GM18868 (cell line): ENCODE data around the gene ASGR2.
"Not testable (repeated sequence)": the region's sequence is repeated elsewhere in the genome, so short reads cannot be mapped to it uniquely, and the experiment has no call there.

Experiments
- ATAC-seq: cut with Tn5 transposase; IDR thresholded peaks from one replicate; pipeline ENCODE4 v1.9.1; 2021; ENCODE audit warnings: mild to moderate bottlenecking, moderate library complexity; ENCODE audit not compliant: unreplicated experiment

The ASGR2 gene

GRCh38 chr17:7126386-7126785 is 11.8 kb upstream of the ASGR2 start:
- ATAC-seq: not testable (repeated sequence)

DNA sequence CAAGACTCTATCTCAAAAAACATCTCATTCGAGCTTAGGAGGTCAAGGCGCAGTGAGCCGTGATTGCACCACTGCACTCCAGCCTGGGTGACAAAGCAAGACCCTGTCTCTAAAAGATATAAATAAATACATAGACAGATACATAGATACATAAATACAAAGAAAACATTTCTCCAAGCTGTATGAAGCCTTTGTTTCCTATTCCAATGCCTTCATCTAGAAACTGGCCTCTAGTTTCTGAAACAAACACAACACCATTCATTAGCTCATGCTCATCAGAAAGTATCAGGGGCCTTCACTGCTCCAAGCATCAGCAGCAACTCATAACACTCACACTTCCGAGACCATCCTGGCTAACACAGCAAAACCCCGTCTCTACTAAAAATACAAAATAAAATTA is 10.3 kb upstream of the ASGR2 start:
- no peak for ATAC-seq

DNA sequence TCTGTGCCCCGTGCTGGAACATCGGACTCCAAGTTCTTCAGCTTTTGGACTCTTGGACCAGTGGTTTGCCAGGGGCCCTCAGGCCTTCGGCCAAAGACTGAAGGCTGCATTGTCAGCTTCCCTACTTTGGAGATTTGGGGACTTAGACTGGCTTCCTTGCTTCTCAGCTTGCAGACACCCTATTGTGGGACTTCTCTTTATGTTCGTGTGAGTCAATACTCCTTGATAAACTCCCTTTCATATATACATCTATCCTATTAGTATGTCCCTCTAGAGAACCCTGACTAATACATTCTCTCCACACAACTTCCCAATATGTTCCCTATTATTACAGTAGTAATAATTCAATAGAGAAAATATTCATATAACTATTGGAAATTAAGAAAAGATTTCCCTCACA is 9.2 kb upstream of the ASGR2 start:
- ATAC-seq: no peak

DNA sequence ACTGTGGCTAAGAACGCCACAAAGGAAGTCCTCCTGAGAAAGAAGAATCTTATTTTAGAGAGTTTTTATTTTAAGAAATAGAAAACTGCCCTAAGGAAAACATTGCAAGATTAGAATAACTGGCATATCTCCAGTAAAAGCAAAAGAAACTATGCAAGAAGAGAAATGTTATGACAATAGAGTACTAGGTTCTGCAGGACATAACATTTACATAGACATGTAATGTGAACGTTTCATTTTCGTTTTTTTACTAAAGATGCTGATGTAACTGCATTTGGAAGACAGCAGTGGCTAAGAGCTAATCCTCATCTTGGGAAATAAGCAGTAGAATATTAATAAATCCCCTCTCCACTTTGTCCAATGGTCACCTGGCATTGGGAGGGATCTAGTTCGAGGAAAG is 7.8 kb upstream of the ASGR2 start:
- no peak for ATAC-seq

GRCh38 chr17:7120635-7121034 is 6.0 kb upstream of the ASGR2 start:
- ATAC-seq: not testable (repeated sequence)

GRCh38 chr17:7120123-7120522 is 5.5 kb upstream of the ASGR2 start:
- ATAC-seq: no peak

DNA sequence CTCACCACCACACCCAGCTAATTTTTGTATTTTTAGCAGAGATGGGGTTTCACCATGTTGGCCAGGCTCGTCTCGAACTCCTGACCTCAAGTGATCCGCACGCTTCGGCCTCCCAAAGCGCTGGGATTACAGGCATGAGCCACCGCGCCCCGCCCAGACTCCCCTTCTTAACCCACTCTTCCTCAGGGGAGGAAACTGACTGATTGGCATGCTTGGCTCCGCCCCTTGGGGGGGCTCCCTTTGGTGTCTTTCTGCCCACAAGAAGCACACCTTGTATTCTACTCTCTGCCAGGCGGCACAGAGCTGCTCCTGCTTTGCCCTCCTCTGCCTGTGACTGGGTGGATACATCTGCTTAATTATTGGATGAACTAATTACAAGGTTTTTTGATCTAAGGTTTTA is 4.7 kb upstream of the ASGR2 start:
- no peak for ATAC-seq

DNA sequence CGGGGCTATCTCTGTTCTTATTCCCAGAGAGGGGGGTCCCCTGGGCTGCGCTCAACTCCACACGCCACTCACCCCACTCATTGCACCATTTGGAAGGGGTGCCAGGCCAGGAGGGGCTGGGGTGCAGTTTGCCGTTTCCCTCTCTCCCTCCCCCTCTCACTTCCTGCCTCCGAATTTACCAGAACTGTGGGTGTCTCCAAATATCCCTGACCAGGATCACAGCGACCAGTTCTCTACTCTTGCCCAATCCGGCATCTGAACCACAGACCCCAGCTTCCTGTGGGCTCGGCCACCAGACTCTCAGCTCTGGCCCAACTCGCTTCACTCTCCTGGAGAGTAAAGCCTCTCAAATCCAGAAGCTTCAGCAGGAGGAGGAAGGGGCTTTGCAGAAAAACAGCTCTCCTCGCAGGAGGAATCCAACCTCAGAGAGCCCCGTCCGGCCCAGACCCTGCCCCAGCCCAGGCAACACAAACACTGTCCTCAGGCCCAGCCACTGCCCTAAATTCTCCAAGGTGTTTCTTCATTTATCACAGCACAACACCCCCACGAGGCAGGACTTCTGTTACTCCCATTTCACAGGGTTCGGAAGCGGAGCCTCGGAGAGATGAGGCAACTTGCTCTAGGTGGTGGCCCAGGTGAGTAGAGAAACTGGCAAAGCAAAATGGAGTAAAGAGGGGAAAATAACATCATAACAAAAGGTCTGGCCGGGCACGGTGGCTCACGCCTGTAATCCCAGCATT is 423 bp upstream of the ASGR2 start:
- ATAC-seq: no peak

GRCh38 chr17:7113273-7114071 is 1.1 kb downstream of the ASGR2 start:
- ATAC-seq: no peak

GRCh38 chr17:7112510-7113108 is 2.0 kb downstream of the ASGR2 start:
- ATAC-seq: no peak

DNA sequence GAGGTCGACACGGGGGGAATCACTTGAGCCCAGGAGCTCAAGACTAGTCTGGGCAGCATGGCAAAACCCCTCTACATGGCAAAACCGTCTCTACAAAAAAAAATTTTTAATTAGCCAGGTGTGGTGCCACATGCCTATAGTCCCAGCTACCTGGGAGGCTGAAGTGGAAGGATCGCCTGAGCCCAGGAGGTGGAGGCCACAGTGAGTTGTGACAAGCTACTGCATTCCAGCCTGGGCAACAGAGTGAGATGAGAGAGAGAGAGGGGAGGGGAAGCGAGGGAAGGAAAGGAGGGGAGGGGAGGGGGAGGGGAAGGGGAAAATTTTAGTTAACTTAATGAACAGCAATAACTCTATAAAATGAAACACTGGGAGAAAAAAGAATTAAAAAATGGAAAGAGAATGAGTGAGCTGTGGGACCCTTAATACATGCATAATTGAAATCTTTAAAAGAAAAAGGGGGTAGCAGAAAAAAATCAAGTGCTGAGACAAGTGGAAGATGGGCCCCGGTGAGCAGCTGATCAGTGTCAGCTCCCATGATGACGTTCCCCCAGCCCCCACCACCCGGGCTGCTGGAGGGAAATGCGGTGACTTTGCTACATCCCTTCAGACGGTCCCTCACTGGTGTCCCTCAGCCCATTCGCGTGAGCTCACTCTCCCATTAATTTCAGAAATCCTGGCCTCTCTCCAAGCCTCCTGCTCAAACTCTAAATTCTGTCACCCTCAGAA is 2.7 kb downstream of the ASGR2 start:
- no peak for ATAC-seq

GRCh38 chr17:7110617-7111306 is 3.9 kb downstream of the ASGR2 start:
- ATAC-seq: no peak

GRCh38 chr17:7109461-7110322 is 4.9 kb downstream of the ASGR2 start:
- ATAC-seq: no peak

DNA sequence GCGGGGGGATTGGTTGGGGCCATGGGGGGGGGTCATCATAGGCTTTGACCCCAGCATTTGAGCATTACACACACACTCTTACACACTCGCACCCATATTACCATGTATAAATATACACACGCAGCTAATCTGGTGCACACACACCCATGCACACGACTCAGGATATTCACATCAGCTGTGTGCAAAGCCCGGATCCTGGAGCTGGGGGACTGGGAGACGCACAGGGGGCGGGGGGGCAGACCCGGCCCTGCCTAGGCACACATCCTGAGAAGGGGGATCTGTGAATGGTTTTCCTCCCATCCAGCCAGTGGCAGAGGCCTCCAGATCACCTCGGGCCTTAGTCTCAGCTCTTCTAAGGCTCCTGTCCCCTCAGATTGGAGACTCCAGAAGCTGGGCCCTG is 5.6 kb downstream of the ASGR2 start:
- no peak for ATAC-seq

- ATAC-seq: no peak
Observed at GRCh38 chr17:7108560-7108925, 6.1 kb downstream of the ASGR2 start.

GRCh38 chr17:7107795-7108559 is 6.6 kb downstream of the ASGR2 start:
- ATAC-seq: no peak

- ATAC-seq: no peak
Observed at GRCh38 chr17:7107012-7107754, 7.4 kb downstream of the ASGR2 start.

GRCh38 chr17:7102421-7102820 is 12.2 kb downstream of the ASGR2 start:
- ATAC-seq: no peak
